ENCODE measurements around the gene CCN5.

The CCN5 gene

GRCh38 chr20:44735816-44736169, 20.6 kb downstream of the CCN5 start:
- DNase-seq = no peak

- DNase-seq = peak in 54 of 56 donors; percentile 21 to 93 (median 68)
These were observed 21.2 kb downstream of the CCN5 start for GRCh38 chr20:44736170-44737021.

GRCh38 chr20:44737116-44737515, 21.9 kb downstream of the CCN5 start:
- DNase-seq = no peak

GRCh38 chr20:44738813-44739477, 23.8 kb downstream of the CCN5 start:
- peak in 53 of 56 donors; percentile 15 to 89 (median 63) for DNase-seq

GRCh38 chr20:44739942-44740341, 24.8 kb downstream of the CCN5 start:
- no peak for DNase-seq

GRCh38 chr20:44742304-44743079, 27.3 kb downstream of the CCN5 start:
- DNase-seq = no peak

- DNase-seq = no peak
These were observed 28.0 kb downstream of the CCN5 start for GRCh38 chr20:44743080-44743701.

- no peak for DNase-seq
These were observed 28.9 kb downstream of the CCN5 start for GRCh38 chr20:44743916-44744655.

GRCh38 chr20:44745122-44745597, 30.0 kb downstream of the CCN5 start:
- no peak for DNase-seq

- peak in 6 of 56 donors; percentile 13 to 61 (median 21) for DNase-seq
These were observed 30.6 kb downstream of the CCN5 start, which contains the start of gene KCNK15 for GRCh38 chr20:44745598-44746366. Gene KCNK15, plus strand, starts transcription at chr20:44745865. Its CDS starts 46 bp downstream, at chr20:44745911.

- no peak for DNase-seq
These were observed 31.4 kb downstream of the CCN5 start for GRCh38 chr20:44746367-44747165.

GRCh38 chr20:44747166-44748004, 32.2 kb downstream of the CCN5 start:
- peak in 51 of 56 donors; percentile 8 to 90 (median 51) for DNase-seq

GRCh38 chr20:44748005-44748370, 32.8 kb downstream of the CCN5 start:
- peak in 5 of 56 donors; percentile 6 to 50 (median 14) for DNase-seq

GRCh38 chr20:44750081-44750805, 35.1 kb downstream of the CCN5 start:
- DNase-seq = no peak

GRCh38 chr20:44752099-44752931, 37.1 kb downstream of the CCN5 start:
- DNase-seq = no peak

GRCh38 chr20:44754554-44754953, 39.4 kb downstream of the CCN5 start:
- no peak for DNase-seq

Data from nucleus accumbens (tissue), 56 donors.